ENCODE measurements around the gene TTLL9.
"Not testable (repeated sequence)": the region's sequence is repeated elsewhere in the genome, so short reads cannot be mapped to it uniquely, and the experiment has no call there.

Gene TTLL9

GRCh38 chr20:31869942-31870725 is at the start of gene TTLL9, which contains the start of gene DUSP15:
Gene TTLL9, plus strand, starts transcription at chr20:31870634. Its CDS starts 493 bp downstream, at chr20:31871127.
Gene DUSP15, minus strand, starts transcription at chr20:31870527. Its CDS starts 190 bp downstream, at chr20:31870337.
- no peak for FAIRE-seq

GRCh38 chr20:31821427-31821826 is 49.0 kb upstream of the TTLL9 start:
- FAIRE-seq = no peak

DNA sequence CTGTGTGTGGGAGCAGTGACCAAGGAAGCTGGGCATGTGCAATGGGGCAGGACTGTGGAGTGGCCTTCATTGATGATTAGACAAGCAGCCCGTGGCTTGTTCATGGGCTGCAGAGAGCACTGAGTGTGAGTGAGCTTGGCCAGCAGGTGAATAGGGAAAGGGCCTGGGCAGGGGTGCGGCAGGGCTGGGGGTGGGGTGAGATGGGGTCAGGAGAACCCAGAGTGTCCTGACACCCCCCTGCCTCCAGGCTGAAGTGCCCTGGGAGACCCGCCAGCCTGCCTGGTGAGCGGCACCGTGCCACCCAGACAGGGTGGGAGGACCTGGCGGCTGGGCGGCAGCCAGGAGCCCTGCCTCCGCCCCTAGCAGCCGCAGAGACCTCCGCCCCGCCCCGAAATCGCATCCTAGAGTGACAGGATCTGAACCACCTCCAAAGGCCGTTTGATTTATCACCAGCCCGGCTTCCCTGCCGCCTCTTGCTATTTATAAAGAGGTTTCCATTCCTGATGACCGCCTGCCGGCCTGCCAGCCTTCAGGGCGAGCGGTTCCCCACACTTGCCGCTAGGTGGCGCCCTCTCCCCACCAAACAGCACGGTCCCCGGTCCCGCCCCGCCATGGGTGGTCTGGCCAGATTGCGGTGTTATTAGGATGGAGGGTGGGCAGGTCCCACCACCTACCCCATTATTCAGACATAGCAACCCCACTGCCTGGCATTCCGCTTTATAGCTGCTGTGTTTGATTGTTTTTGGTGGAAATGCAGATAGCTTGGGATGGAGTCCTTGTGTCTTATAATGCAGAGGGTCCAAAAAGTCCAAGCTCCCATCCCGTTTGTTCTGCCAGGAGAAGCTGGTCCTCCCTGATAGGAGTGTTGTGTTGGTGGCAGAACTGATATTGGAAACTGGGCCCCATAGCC is 47.8 kb upstream of the TTLL9 start:
- FAIRE-seq = no peak

DNA sequence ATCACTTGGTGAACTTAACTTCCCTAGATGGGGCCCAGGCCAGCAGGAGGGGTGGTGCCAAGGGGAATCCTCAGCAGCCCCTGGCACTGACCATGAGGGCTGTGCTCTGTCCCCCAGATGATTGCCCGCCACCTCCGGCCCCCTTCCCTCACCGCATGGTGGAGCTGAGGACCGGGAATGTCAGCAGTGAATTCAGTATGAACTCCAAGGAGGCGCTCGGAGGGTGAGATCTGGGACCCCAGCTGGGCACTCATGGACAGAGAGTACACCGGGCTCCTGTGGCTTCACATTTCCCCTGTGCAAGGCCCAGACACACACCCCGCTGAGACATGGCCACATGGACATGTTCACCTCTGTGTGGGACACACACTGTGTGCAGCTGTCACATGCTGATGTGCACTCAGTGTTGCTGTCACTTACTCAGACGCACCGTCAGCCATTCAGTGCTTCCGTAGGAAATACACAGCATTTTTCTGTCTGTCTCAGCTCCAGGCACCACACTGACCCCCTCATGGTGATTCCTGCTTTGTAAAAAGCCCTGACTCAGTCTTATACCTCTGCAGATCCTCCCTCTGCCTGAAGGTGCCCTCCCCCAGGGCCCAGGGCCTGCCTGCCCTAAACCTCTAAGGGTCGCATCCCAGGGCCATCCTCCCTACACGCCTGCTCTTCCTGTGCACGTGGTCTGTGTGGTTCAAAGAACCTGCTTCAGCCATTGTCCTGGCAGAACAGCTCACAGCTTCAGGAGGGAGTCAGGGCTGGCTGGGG is 46.9 kb upstream of the TTLL9 start:
- no peak for FAIRE-seq

DNA sequence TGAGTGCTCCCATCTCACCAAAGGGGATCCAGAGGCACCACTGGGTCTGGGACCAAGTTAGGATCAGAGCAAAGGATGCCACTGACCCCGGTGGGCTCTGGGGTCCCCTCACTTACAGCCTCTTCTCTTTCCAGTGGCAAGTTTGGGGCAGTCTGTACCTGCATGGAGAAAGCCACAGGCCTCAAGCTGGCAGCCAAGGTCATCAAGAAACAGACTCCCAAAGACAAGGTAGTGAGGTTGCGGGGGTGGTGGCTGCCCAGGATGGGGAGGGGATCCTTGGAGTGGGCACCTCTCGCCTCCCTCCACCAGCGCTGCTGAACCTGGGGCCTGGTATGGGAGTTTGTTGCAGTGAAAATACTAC is 46.3 kb upstream of the TTLL9 start:
- no peak for FAIRE-seq

- no peak for FAIRE-seq
These were observed 45.7 kb upstream of the TTLL9 start for GRCh38 chr20:31824554-31825313.

DNA sequence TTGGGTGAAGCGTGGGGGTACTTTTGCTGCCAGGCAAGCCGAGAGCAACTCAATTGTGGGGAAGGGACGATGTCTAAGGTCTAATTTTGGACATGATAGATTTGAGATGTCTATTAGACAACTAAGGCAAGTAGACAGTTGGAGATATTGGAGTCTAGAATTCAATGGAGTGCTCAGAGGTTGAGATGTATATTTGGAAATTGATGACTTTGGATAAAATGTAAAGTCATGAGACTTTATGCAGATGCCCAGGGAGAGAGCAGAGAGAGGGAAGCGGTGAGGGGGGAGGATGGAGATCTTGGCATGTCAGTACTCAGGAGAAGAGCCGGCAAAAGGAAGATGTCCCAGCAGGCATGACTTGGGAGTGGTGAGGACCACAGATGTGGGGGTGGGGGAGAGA is 44.4 kb upstream of the TTLL9 start:
- FAIRE-seq = no peak

- FAIRE-seq = no peak
These were observed 43.4 kb upstream of the TTLL9 start for GRCh38 chr20:31827059-31827458.

DNA sequence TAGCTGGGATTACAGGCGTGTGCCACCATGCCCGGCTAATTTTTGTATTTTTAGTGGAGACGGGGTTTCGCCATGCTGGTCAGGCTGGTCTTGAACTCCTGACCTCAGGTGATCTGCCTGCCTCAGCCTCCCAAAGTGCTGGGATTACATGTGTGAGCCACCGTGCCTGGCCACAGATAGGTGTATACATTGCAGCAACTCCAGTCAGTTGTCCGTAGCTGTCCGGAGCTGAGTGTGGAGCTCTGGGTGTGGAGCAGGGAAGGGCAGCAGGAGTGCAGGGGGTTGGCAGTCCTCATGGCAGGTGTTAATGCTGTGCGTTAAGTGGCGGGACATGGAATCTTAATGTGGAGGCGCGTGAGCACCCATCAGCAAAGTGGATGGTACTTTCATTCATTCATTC is 42.4 kb upstream of the TTLL9 start:
- FAIRE-seq = not testable (repeated sequence)

DNA sequence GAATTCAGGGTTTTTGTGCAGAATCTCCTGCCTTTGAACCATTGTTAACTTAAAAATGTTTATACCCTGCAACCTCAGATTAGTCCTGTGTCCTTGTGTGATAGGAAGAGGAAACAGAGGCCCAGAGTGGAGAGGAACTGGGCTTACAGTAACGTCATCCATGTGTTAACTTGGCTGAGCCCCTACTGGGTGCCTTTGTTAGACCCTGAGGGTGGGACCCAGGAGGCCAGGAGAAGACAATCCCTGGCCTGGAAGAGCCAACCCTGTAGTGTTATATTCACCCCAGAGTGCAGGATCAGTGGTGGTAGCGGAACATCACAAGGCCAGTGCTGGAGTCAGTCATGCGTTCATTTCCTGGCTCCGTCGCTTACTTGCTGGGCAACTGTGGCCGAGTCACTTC is 40.7 kb upstream of the TTLL9 start:
- FAIRE-seq = no peak

- FAIRE-seq = no peak
These were observed 39.9 kb upstream of the TTLL9 start for GRCh38 chr20:31830406-31830981.

GRCh38 chr20:31831211-31831610 is 39.2 kb upstream of the TTLL9 start:
- no peak for FAIRE-seq

DNA sequence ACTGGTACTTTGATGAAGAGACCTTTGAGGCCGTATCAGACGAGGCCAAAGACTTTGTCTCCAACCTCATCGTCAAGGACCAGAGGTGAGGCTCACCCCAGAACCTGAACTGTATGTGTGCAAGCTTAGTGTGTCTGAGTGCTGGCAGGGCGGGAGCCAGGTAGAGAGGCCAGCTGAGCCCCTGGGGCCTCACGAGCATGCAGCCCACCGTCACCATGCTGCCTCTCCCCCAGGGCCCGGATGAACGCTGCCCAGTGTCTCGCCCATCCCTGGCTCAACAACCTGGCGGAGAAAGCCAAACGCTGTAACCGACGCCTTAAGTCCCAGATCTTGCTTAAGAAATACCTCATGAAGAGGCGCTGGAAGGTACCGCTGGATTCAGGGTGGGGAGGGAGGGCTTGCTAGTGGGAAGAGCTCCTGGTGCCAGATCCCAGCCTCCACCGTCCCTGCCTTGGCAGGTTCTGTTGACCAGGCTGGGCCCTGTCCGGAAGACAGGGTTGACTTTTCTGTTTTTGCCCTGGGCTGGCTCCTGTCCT is 38.6 kb upstream of the TTLL9 start:
- FAIRE-seq = no peak

DNA sequence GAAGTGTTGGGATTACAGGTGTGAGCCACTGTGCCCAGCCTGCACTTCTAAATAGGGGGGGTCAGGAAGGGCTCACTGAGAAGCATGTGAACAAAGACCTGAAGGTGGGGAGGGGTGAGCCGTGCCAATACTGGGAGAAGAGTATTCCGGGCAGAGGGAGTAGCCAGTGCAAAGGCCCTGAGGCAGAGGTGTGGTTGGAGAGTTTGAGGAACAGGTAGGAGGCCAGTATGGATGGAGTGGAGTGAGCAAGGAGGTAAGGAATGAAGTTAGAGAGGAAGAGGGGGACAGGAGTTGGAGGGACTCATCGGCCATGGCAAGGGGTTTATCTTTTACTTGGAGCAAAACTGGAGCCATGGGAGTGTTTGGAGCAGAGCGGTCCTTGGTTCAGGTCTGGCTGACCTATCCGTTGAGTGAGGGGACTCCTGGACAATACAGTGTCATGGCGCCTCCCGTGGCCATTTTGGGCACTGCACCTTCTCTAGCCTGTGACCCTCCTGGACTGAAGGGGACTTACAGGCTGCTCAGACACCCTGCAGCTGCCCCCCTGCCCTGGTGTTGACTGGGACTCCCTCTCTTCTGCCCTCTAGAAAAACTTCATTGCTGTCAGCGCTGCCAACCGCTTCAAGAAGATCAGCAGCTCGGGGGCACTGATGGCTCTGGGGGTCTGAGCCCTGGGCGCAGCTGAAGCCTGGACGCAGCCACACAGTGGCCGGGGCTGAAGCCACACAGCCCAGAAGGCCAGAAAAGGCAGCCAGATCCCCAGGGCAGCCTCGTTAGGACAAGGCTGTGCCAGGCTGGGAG is 37.1 kb upstream of the TTLL9 start:
- FAIRE-seq = no peak

DNA sequence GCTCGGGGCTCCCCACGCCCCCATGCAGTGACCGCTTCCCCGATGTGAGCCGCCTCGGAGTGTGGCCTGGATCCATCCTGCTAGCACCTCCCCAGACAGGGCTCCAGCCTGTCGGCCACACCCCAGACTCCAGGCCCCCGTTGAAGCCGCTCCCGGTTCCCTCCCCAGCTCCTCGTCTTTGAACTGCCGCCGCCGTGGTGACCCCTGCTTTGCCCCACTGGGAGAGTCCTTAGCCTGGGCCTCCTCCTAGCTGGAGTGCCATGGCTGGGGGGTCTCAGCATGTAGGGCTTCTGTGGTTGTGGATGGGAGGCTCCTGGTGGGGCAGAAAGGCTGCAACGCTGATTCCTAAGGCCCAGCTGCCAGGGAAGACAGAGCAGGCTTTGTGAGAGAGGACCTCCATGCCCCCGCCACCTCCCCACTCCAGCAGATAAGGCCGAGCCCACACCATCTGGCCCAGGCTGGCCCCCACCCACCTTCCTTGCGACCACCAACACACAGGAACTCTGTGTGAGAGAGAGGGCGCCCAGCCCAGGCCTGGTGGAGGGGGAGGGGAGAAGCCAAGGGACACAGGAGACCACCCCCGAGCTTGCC is 36.4 kb upstream of the TTLL9 start:
- no peak for FAIRE-seq

GRCh38 chr20:31835554-31835953 is 34.9 kb upstream of the TTLL9 start:
- no peak for FAIRE-seq

- no peak for FAIRE-seq
These were observed 34.2 kb upstream of the TTLL9 start for GRCh38 chr20:31835977-31836852.

- FAIRE-seq = no peak
These were observed 33.4 kb upstream of the TTLL9 start for GRCh38 chr20:31836853-31837608.
